Aortic smooth muscle cell (primary cell): ENCODE measurements around the gene ZNF710. TPM values are rescaled to one million over a fixed set of nuclear protein-coding genes. Genes with fewer than 3 reads are reported as not detected.

Experiments used
- total RNA-seq: library from RNA; depleted of rRNA; stranded (reverse); fragments of >200 nt; gene quantifications from 2 replicates; pipeline ENCODE4 v1.2.3, GENCODE V29; 2014

ZNF710 gene, protein sequence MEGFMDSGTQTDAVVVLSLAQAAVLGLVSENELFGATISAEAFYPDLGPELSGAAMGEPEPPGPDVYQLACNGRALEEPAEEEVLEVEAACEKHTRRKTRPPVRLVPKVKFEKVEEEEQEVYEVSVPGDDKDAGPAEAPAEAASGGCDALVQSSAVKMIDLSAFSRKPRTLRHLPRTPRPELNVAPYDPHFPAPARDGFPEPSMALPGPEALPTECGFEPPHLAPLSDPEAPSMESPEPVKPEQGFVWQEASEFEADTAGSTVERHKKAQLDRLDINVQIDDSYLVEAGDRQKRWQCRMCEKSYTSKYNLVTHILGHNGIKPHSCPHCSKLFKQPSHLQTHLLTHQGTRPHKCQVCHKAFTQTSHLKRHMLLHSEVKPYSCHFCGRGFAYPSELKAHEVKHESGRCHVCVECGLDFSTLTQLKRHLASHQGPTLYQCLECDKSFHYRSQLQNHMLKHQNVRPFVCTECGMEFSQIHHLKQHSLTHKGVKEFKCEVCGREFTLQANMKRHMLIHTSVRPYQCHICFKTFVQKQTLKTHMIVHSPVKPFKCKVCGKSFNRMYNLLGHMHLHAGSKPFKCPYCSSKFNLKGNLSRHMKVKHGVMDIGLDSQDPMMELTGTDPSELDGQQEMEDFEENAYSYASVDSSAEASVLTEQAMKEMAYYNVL
- 5.5 and 6.9 TPM in 2 replicates for total RNA-seq

DNA sequence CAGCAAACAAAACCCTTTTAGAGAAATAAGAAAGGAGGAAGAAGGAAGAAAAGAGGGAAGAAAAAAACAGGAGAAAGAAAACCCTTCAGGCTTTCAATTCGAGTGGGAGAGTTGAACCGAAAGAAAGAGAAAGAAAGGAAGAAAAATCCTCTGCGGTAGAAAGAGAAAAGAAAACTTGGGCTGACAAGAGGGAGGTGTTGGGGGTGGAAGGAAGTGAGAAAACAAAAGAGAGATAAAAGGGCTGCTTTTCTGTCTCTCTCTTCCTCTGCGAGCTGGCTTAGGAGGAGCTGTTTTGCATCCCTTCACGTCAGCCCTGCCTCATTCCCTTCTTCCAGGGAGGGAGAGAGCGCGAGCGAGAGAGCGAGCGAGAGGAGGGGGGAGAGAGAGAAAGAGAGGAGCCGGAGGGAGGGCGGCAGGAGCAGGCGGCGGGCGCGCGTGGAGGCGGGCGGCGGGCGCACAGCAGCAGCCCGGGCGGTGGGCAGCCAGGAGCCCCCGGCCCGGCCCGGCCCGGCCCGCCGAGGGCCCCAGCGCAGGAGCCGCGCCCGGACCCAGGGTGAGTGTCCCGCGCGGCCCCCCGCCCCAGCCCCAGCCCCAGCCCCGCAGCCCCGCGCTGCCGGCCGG lies at the start of gene ZNF710:
Gene ZNF710 (plus strand): TSS at position 263 of the 621 bp plus-strand sequence. CDS start 65,814 bp downstream, outside the sequence.

DNA sequence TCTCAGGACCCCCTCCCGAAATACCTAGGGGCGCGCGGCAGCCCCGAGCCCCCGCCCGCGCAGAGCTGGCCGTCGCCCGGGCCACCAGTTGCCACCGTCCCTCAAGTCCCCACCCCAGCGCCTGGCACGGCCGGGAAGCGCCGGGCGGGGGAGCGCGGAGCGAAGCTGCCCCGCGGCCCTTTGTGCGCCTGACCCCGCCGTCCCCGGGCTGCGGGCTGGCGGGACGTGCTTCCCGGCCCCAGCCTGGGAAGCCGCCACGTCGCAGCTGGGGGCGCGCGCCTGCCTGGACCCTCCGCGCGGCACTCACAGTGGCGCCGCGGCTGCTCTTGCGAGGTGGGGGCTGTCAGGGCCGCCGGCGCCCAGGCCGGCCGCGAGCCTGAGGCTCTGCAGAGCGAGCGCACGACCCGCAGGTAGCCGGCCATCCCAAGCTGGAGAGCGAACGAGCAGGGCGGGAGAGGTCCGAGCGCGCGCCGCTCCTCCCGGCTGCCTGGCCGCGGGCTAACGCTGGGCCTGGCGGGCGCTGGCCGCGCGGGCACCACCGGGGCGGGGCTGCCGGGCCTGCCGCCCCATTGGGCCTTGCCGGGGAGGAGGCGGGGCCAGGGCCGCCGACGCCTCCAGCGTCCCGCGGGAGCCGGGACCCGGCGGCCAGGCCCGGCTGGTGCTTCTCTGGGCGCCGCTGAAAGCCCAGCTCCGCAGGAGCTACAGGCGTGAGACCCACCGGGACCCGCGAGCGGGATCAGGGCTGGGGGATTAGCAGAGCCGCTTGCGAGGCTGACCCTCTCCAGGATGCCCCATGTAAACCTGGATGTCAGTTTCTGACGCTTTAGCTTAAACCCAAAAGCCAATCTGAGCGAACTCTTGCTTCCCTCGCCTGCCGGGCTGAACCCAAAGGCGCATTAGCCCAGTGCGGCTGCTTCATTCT lies 101.1 kb downstream of the ZNF710 start, which contains the start of gene IDH2:
Gene IDH2 (minus strand): TSS at position 500 of the 922 bp plus-strand sequence. CDS start 78 bp downstream, at position 422.

Other genes starting within 250 kb of the ZNF710 start
- gene MESP2, start 225.0 kb upstream of the ZNF710 start, total RNA-seq: 0.25 and 0.53 TPM in 2 replicates
- gene ANPEP, start 186.5 kb upstream of the ZNF710 start, total RNA-seq: 39.6 and 42.7 TPM in 2 replicates
- gene AP3S2, start 107.3 kb upstream of the ZNF710 start, total RNA-seq: 59.3 and 63.9 TPM in 2 replicates
- 15.2 and 15.5 TPM in 2 replicates for gene ARPIN, start 88.4 kb upstream of the ZNF710 start, total RNA-seq
- gene IDH2, start 101.1 kb downstream of the ZNF710 start, total RNA-seq: 40.4 and 50.1 TPM in 2 replicates
- gene SEMA4B, start 200.0 kb downstream of the ZNF710 start, total RNA-seq: 27.0 and 31.8 TPM in 2 replicates
- 51.5 and 69.9 TPM in 2 replicates for gene CIB1, start 232.6 kb downstream of the ZNF710 start, total RNA-seq
- gene GDPGP1, start 232.9 kb downstream of the ZNF710 start, total RNA-seq: 8.3 TPM in 2 replicates
- under 0.01 and 0.12 TPM in 2 replicates for gene TTLL13, start 248.2 kb downstream of the ZNF710 start, total RNA-seq